GM19025 (cell line): Measurements from ENCODE around the gene ASB6.
"Not testable (repeated sequence)": the region's sequence is repeated elsewhere in the genome, so short reads cannot be mapped to it uniquely, and the experiment has no call there.

Source experiments
- ATAC-seq: cut with Tn5 transposase; IDR thresholded peaks from one replicate; pipeline ENCODE4 v1.9.1; 2021; ENCODE audit warnings: mild to moderate bottlenecking, low read depth, moderate library complexity; ENCODE audit not compliant: unreplicated experiment

Gene ASB6

GRCh38 chr9:129592790-129593189 lies 49.2 kb downstream of the ASB6 start:
- not testable (repeated sequence) for ATAC-seq

GRCh38 chr9:129591916-129592315 lies 50.0 kb downstream of the ASB6 start:
- no peak for ATAC-seq

- ATAC-seq = no peak
Observed at GRCh38 chr9:129590466-129590865, 51.5 kb downstream of the ASB6 start.

- ATAC-seq = no peak
Observed at GRCh38 chr9:129587487-129588262, 54.3 kb downstream of the ASB6 start.

GRCh38 chr9:129586685-129587084 lies 55.3 kb downstream of the ASB6 start:
- ATAC-seq = no peak

- ATAC-seq = no peak
Observed at GRCh38 chr9:129586245-129586644, 55.7 kb downstream of the ASB6 start.

GRCh38 chr9:129585352-129585751 lies 56.6 kb downstream of the ASB6 start:
- ATAC-seq = no peak
